Heart left ventricle (tissue), 13 donors: ENCODE data around the gene OXNAD1.

ENCODE experiments used
- POLR2A ChIP-seq, 2 donors: fragments of 450-650 bp; IDR thresholded peaks; one replicate each; pipeline ENCODE4 v1.6.1; 2017; ENCODE audit warnings: antibody characterized with exemption in 2 of 2, mild to moderate bottlenecking in 2 of 2, moderate library complexity in 2 of 2
- TF ChIP-seq, protein P1 (sequence below), 12 donors: fragments of 200-600 bp; sonication (generic) in 4 of 12; IDR thresholded peaks; one replicate each; pipeline versions ENCODE4 v1.5.0 to v1.8.0; 2018 to 2022; ENCODE audit warnings: antibody characterized with exemption in 12 of 12, mild to moderate bottlenecking in 5 of 12
- donor health status: ischemic (EF 13 %, LVEDD 7.1; RV severe dilation, severe dysfunction).
- donor health status: DM: no; HTN: yes; CAD: no.
- donor health status: DM: no; HTN: no; CAD: no.
- donor health status: ischemic (EF 25% LVEDD 6.9; RV normal size, moderate dysfunction).
- donor health status: ischemic (EF 25% LVEDD 5.7; RV mildly dilated, moderate dysfunction).
- donor health status: ischemic (EF 35%, LVEDD 5.7; RV mildly dilated, moderate dysfunction).
- donor health status: nonischemic (EF 11% LVEDD 7.7; RV severe dilation, severe dysfunction).
- donor health status: DM: yes; HTN: yes; CAD: no.
- donor health status: PGD.
- donor health status: ischemic (EF 29% LVEDD 5.4; RV normal size, mild dysfunction).
- donor health status: nonischemic (EF 23%, LVEDD 6.1; RV moderate dilation, normal function).

DNA sequence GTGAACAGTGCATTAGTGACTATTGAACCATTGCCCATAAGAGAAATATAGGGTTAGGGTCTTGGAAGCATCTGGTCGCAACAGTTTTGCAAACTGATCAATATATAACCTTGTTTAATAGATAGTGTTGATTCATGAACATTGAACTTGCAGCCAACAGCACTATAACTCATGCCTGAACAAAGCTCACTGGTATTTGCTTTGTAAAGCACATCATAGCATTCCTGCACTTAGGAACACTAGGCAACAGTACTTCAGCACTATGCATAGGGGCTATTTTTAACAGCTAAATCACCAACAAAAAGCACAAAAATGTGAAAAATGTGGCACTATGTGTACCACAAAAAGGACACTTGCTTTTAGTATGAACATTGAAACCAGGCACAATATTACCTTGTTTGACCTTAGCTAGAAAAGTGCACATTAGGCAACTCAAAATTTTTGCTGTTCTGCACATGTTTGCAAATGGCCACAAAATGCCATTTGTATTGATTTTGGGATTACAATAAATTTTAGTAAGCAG, 68.0 kb downstream of the OXNAD1 start:
- TF ChIP-seq, protein P1, sequence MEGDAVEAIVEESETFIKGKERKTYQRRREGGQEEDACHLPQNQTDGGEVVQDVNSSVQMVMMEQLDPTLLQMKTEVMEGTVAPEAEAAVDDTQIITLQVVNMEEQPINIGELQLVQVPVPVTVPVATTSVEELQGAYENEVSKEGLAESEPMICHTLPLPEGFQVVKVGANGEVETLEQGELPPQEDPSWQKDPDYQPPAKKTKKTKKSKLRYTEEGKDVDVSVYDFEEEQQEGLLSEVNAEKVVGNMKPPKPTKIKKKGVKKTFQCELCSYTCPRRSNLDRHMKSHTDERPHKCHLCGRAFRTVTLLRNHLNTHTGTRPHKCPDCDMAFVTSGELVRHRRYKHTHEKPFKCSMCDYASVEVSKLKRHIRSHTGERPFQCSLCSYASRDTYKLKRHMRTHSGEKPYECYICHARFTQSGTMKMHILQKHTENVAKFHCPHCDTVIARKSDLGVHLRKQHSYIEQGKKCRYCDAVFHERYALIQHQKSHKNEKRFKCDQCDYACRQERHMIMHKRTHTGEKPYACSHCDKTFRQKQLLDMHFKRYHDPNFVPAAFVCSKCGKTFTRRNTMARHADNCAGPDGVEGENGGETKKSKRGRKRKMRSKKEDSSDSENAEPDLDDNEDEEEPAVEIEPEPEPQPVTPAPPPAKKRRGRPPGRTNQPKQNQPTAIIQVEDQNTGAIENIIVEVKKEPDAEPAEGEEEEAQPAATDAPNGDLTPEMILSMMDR (IDR thresholded peaks at IDR 0.05), result no peak
- TF ChIP-seq POLR2A (IDR thresholded peaks at IDR 0.05), result no peak
